DND-41 (cell line): Measurements from ENCODE around the gene GDF9.

Experiments used
- EZH2 ChIP-seq: IDR thresholded peaks from 3 replicates; pipeline ENCODE4 v1.6.1; 2012; ENCODE audit warnings: borderline replicate concordance, low read depth, mild to moderate bottlenecking, moderate library complexity, low read length, inconsistent platforms; ENCODE audit not compliant: severe bottlenecking
- TF ChIP-seq, protein P1 (sequence below): IDR thresholded peaks from 2 replicates; pipeline ENCODE4 v1.5.1; 2012; ENCODE audit warnings: borderline replicate concordance, low read length, moderate library complexity, mild to moderate bottlenecking; ENCODE audit not compliant: poor library complexity, severe bottlenecking; ENCODE audit errors: extremely low read depth

DNA sequence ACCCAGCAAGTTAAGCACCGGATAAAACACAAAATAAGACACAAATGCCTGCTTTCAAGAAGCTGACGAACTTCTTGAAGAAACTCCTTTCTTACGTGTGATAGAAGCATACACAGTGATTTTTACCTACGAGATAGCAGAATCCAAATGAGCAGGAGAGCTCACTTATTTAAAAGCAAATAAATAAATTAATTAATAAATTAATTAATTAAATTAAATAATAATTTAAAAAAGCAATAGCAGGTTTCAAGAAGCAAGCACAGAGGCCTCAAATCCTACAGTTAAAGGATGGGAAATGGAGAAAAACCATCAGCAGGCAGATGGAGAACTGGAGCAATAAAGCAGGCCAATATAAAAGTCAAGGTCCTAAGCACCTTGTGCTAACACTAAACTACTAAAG is 24.5 kb upstream of the GDF9 start:
- TF ChIP-seq, protein P1, sequence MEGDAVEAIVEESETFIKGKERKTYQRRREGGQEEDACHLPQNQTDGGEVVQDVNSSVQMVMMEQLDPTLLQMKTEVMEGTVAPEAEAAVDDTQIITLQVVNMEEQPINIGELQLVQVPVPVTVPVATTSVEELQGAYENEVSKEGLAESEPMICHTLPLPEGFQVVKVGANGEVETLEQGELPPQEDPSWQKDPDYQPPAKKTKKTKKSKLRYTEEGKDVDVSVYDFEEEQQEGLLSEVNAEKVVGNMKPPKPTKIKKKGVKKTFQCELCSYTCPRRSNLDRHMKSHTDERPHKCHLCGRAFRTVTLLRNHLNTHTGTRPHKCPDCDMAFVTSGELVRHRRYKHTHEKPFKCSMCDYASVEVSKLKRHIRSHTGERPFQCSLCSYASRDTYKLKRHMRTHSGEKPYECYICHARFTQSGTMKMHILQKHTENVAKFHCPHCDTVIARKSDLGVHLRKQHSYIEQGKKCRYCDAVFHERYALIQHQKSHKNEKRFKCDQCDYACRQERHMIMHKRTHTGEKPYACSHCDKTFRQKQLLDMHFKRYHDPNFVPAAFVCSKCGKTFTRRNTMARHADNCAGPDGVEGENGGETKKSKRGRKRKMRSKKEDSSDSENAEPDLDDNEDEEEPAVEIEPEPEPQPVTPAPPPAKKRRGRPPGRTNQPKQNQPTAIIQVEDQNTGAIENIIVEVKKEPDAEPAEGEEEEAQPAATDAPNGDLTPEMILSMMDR: no peak
- no peak for TF ChIP-seq EZH2
